Measurements from ENCODE around the gene FAM76B.

- TF ChIP-seq RERE (CRISPR knock-in tag; IDR thresholded peaks at IDR 0.05; ENCODE audit: borderline replicate concordance) (no peak), SIN3B (IDR thresholded peaks at IDR 0.05; ENCODE audit: low read depth) (no peak), POLR2A (conservative IDR thresholded peaks at IDR 0.05) (no peak), CTCF (IDR thresholded peaks at IDR 0.05 in 2 of 3, conservative IDR thresholded peaks at IDR 0.05 in 1 of 3; ENCODE audit: insufficient read depth in 2 of 3, low read depth in 1 of 3, low read length in 3 of 3) (no peak), HINFP (tag; conservative IDR thresholded peaks at IDR 0.05; ENCODE audit: low read depth) (no peak), ZBTB5 (IDR thresholded peaks at IDR 0.05) (no peak), RAD51 (IDR thresholded peaks at IDR 0.05; ENCODE audit: borderline replicate concordance, low read depth) (no peak), ETS1 (conservative IDR thresholded peaks at IDR 0.05; ENCODE audit: control insufficient read depth, low read depth, low read length) (no peak), GATA2 (CRISPR knock-in tag; IDR thresholded peaks at IDR 0.05) (no peak), ZNF184 (CRISPR knock-in tag; IDR thresholded peaks at IDR 0.05) (no peak)
Observed at GRCh38 chr11:95736355-95736754, 53.2 kb downstream of the FAM76B start.

Data from K562 (cell line).